Tibial nerve (tissue), 4 donors: ENCODE data around the gene NOX5.

Source experiments
- CTCF ChIP-seq, 5 experiments: fragments of 200-600 bp in 3 of 5; fragments of 450-650 bp in 2 of 5; sonication (generic) in 3 of 5; IDR thresholded peaks; one replicate each; pipeline ENCODE4 v1.5.1; 2016 to 2019; ENCODE audit warnings: antibody characterized with exemption in 5 of 5, mild to moderate bottlenecking in 3 of 5, moderate library complexity in 2 of 5
- EP300 ChIP-seq, 2 donors: sonication (generic); formaldehyde crosslinking; IDR thresholded peaks; one replicate each; pipeline ENCODE4 v1.6.1; 2017; ENCODE audit warnings: antibody characterized with exemption in 2 of 2, mild to moderate bottlenecking in 1 of 2
- POLR2A ChIP-seq, 2 donors: fragments of 450-650 bp; IDR thresholded peaks; one replicate each; pipeline ENCODE4 v1.6.1; 2017; ENCODE audit warnings: antibody characterized with exemption in 2 of 2, mild to moderate bottlenecking in 2 of 2, moderate library complexity in 2 of 2

GRCh38 chr15:68979006-68979405, 35.5 kb upstream of the NOX5 start:
- TF ChIP-seq CTCF (IDR thresholded peaks at IDR 0.05) (no peak), POLR2A (IDR thresholded peaks at IDR 0.05) (no peak), EP300 (IDR thresholded peaks at IDR 0.05) (no peak)
